CD8-positive, alpha-beta memory T cell (primary cell): Measurements from ENCODE around the gene TXNDC15. TPM values are rescaled to one million over a fixed set of nuclear protein-coding genes. Genes with fewer than 3 reads are reported as not detected.
"Not testable (repeated sequence)": the region's sequence is repeated elsewhere in the genome, so short reads cannot be mapped to it uniquely, and the experiment has no call there.

ENCODE experiments used
- CTCF ChIA-PET: fragments of 350-600 bp; sonication (Branson Sonifier 250); formaldehyde crosslinking; loops from one replicate; lab custom pipeline; 2021; ENCODE audit warnings: antibody characterized with exemption; lab: Charles Lee
- POLR2A ChIA-PET: fragments of 350-600 bp; sonication (Branson Sonifier 250); formaldehyde crosslinking; loops from one replicate; lab custom pipeline; 2021; ENCODE audit warnings: antibody characterized with exemption; lab: Charles Lee
- DNase-seq, 5 donors: peaks; one replicate each; pipeline versions ENCODE4 v3.0.0 to v3.0.0-alpha.2; 2020 to 2022; ENCODE audit warnings: mixed read lengths in 1 of 5
- H3K27ac ChIP-seq: one replicate; pipeline ENCODE4 v1.7.0; 2013; ENCODE audit warnings: low read depth, mild to moderate bottlenecking, low read length, moderate library complexity
- H3K27me3 ChIP-seq: 2 replicates; pipeline ENCODE4 v1.7.0; 2013; ENCODE audit warnings: low read length, mild to moderate bottlenecking; ENCODE audit not compliant: insufficient read depth, poor library complexity, severe bottlenecking
- H3K36me3 ChIP-seq: 2 replicates; pipeline ENCODE4 v1.7.0; 2013; ENCODE audit warnings: mild to moderate bottlenecking, low read length, moderate library complexity; ENCODE audit not compliant: insufficient read depth
- H3K4me1 ChIP-seq: 2 replicates; pipeline ENCODE4 v1.7.0; 2013; ENCODE audit warnings: mild to moderate bottlenecking, low read length, moderate library complexity; ENCODE audit not compliant: insufficient read depth
- H3K4me3 ChIP-seq: 2 replicates; pipeline ENCODE4 v1.7.0; 2013; ENCODE audit warnings: mild to moderate bottlenecking, low read length
- H3K9me3 ChIP-seq: 2 replicates; pipeline ENCODE4 v1.7.0; 2013; ENCODE audit warnings: mild to moderate bottlenecking, low read length
- H3K27ac Mint-ChIP-seq, 8 donors: one replicate each; pipeline ENCODE4 v1.8.0; 2020 to 2021; ENCODE audit warnings: mixed read lengths in 8 of 8, mild to moderate bottlenecking in 6 of 8, inconsistent platforms in 3 of 8, moderate library complexity in 3 of 8
- H3K27me3 Mint-ChIP-seq, 2 donors: one replicate each; pipeline ENCODE4 v1.8.0; 2020 to 2021; ENCODE audit warnings: mixed read lengths in 2 of 2, mild to moderate bottlenecking in 1 of 2, moderate library complexity in 1 of 2
- H3K36me3 Mint-ChIP-seq, 3 donors: one replicate each; pipeline ENCODE4 v1.8.0; 2020 to 2021; ENCODE audit warnings: mixed read lengths in 3 of 3, inconsistent platforms in 1 of 3, mild to moderate bottlenecking in 1 of 3
- H3K4me1 Mint-ChIP-seq, 3 donors: one replicate each; pipeline ENCODE4 v1.8.0; 2020 to 2021; ENCODE audit warnings: mixed read lengths in 3 of 3, inconsistent platforms in 1 of 3, mild to moderate bottlenecking in 1 of 3
- H3K4me3 Mint-ChIP-seq, 7 donors: one replicate each; pipeline ENCODE4 v1.8.0; 2020 to 2021; ENCODE audit warnings: mixed read lengths in 7 of 7, mild to moderate bottlenecking in 6 of 7, moderate library complexity in 4 of 7, inconsistent platforms in 2 of 7
- H3K9me3 Mint-ChIP-seq, 5 donors: one replicate each; pipeline ENCODE4 v1.8.0; 2020 to 2022; ENCODE audit warnings: mixed read lengths in 5 of 5, mild to moderate bottlenecking in 3 of 5, moderate library complexity in 2 of 5, inconsistent platforms in 1 of 5
- polyA plus RNA-seq: library from polyadenylated mRNA; unstranded; fragments of 300-500 nt; fragmentation: Illumina TruSeq; gene quantifications from one replicate; pipeline ENCODE4 v1.2.3, GENCODE V29; 2021
- total RNA-seq, 2 experiments: library from RNA; stranded (reverse); gene quantifications; one replicate each; pipeline ENCODE4 v1.2.3, GENCODE V29; 2021

The TXNDC15 gene
- total and polyA plus RNA-seq, 3 experiments from 2014 or later, result 22.1 to 47.3 (median 44.5) TPM

- H3K4me1 Mint-ChIP-seq, result peaks cover 22 to 35% (median 34%) of the 10 kb centered on the region in 3 donors
- not testable (repeated sequence) for H3K9me3 Mint-ChIP-seq, H3K27me3 Mint-ChIP-seq
Observed at GRCh38 chr5:134856465-134856864, 17.7 kb upstream of the TXNDC15 start.

GRCh38 chr5:134857401-134857800 is 16.8 kb upstream of the TXNDC15 start:
- peaks cover 0 to 1% of the 10 kb centered on the region in 2 donors for H3K27me3 Mint-ChIP-seq
- peaks cover 18 to 30% (median 27%) of the 10 kb centered on the region in 3 donors for H3K4me1 Mint-ChIP-seq
- Histone ChIP-seq H3K27ac (no peak overlapping the region), H3K9me3 (no peaks in the 10 kb centered on the region), H3K27me3 (no peaks in the 10 kb centered on the region), H3K4me3 (no peak overlapping the region), H3K36me3 (peaks cover 39% of the 10 kb centered on the region), H3K4me1 (no peaks in the 10 kb centered on the region)
- ChIA-PET CTCF (no interaction called here), POLR2A (interaction anchor here (0.9 kb wide), 1 partner anchor 12 kb away, joined by 4 read pairs; the partner anchor contains the start of gene C5orf24)
- H3K4me3 Mint-ChIP-seq, result no peak overlapping the region
- H3K36me3 Mint-ChIP-seq, result peaks cover 0 to 47% (median 0%) of the 10 kb centered on the region in 3 donors
- H3K9me3 Mint-ChIP-seq, result no peaks in the 10 kb centered on the region
- peak overlapping the region in 3 of 8 donors; percentile 53 to 77 (median 54) for H3K27ac Mint-ChIP-seq
- no peak for DNase-seq

More at GRCh38 chr5:134856465-134856864, 17.7 kb upstream of the TXNDC15 start:
- CTCF ChIA-PET, H3K27me3 ChIP-seq, H3K27ac Mint-ChIP-seq, H3K4me3 Mint-ChIP-seq, H3K4me1 ChIP-seq, POLR2A ChIA-PET, H3K9me3 ChIP-seq, DNase-seq, H3K4me3 ChIP-seq, H3K27ac ChIP-seq: not testable (repeated sequence)
- peaks cover 42% of the 10 kb centered on the region for H3K36me3 ChIP-seq
- peaks cover 0 to 51% (median 0%) of the 10 kb centered on the region in 3 donors for H3K36me3 Mint-ChIP-seq

- CTCF ChIA-PET, result no interaction called here
- Mint-ChIP-seq H3K27me3 (no peaks in the 10 kb centered on the region), H3K36me3 (peaks cover 0 to 6% (median 0%) of the 10 kb centered on the region in 3 donors), H3K27ac (no peak overlapping the region), H3K4me3 (no peak overlapping the region), H3K9me3 (no peaks in the 10 kb centered on the region), H3K4me1 (peaks cover 0 to 4% (median 0%) of the 10 kb centered on the region in 3 donors)
- Histone ChIP-seq H3K9me3 (no peaks in the 10 kb centered on the region), H3K36me3 (no peaks in the 10 kb centered on the region), H3K27me3 (no peaks in the 10 kb centered on the region), H3K27ac (no peak overlapping the region), H3K4me3 (no peak overlapping the region), H3K4me1 (no peaks in the 10 kb centered on the region)
- POLR2A ChIA-PET, result no interaction called here
- no peak for DNase-seq
Observed at GRCh38 chr5:134864707-134865106, 9.5 kb upstream of the TXNDC15 start.

GRCh38 chr5:134873494-134873893 is 677 bp upstream of the TXNDC15 start:
- POLR2A ChIA-PET, result interaction anchor here (0.7 to 1.8 kb wide), 6 partner anchors 26 to 135 kb away, joined by 3 to 20 read pairs (median 4); partner anchors contain the start of genes C5orf24, CAMLG and PCBD2
- H3K4me3 ChIP-seq, result peak overlapping the region; percentile 99

GRCh38 chr5:134874831-134875655 is 872 bp downstream of the TXNDC15 start:
- Histone ChIP-seq H3K27me3 (no peaks in the 10 kb centered on the region), H3K4me1 (peaks cover 34% of the 10 kb centered on the region), H3K27ac (peak overlapping the region; percentile 88), H3K4me3 (peak overlapping the region; percentile 99), H3K9me3 (no peaks in the 10 kb centered on the region), H3K36me3 (no peaks in the 10 kb centered on the region)
- H3K9me3 Mint-ChIP-seq, result no peaks in the 10 kb centered on the region
- no peaks in the 10 kb centered on the region for H3K27me3 Mint-ChIP-seq
- ChIA-PET CTCF (interaction anchor here (1.5 to 1.8 kb wide), 2 partner anchors 29 kb away, joined by 4 to 5 read pairs; partner anchors contain the start of genes C5orf24 and PCBD2), POLR2A (interaction anchor here (1.3 to 1.6 kb wide), 2 partner anchors 28 to 29 kb away, joined by 5 to 15 read pairs; partner anchors contain the start of gene C5orf24)
- peaks cover 0 to 27% (median 4%) of the 10 kb centered on the region in 3 donors for H3K36me3 Mint-ChIP-seq
- peak overlapping the region; percentile 93 to 99 (median 95) for H3K4me3 Mint-ChIP-seq
- peak overlapping the region; percentile 92 to 99 (median 97) for H3K27ac Mint-ChIP-seq
- peaks cover 43 to 57% (median 54%) of the 10 kb centered on the region in 3 donors for H3K4me1 Mint-ChIP-seq
- peak; percentile 2 to 47 (median 7) for DNase-seq

More at GRCh38 chr5:134873494-134873893, 677 bp upstream of the TXNDC15 start:
- Histone ChIP-seq H3K4me1 (peaks cover 34% of the 10 kb centered on the region), H3K27ac (peak overlapping the region; percentile 88), H3K36me3 (no peaks in the 10 kb centered on the region), H3K27me3 (no peaks in the 10 kb centered on the region), H3K9me3 (no peaks in the 10 kb centered on the region)
- H3K36me3 Mint-ChIP-seq, result peaks cover 0 to 17% (median 4%) of the 10 kb centered on the region in 3 donors
- peaks cover 36 to 41% (median 39%) of the 10 kb centered on the region in 3 donors for H3K4me1 Mint-ChIP-seq
- peak overlapping the region; percentile 93 to 99 (median 95) for H3K4me3 Mint-ChIP-seq
- DNase-seq, result peak in 2 of 5 donors; percentile 19 to 21
- H3K27ac Mint-ChIP-seq, result peak overlapping the region; percentile 92 to 99 (median 97)
- H3K27me3 Mint-ChIP-seq, result no peaks in the 10 kb centered on the region
- CTCF ChIA-PET, result interaction anchor here (0.6 to 3.3 kb wide), 8 partner anchors 11 to 521 kb away, joined by 3 to 17 read pairs (median 4); partner anchors contain the start of genes C5orf24, DDX46 and PCBD2
- H3K9me3 Mint-ChIP-seq, result no peaks in the 10 kb centered on the region

- H3K4me1 ChIP-seq, result peaks cover 34% of the 10 kb centered on the region
- no peaks in the 10 kb centered on the region for H3K36me3 ChIP-seq
- H3K4me3 ChIP-seq, result no peak overlapping the region
- no peak overlapping the region for H3K27ac ChIP-seq
- peak overlapping the region; percentile 9 to 94 (median 75) for H3K4me3 Mint-ChIP-seq
- no peaks in the 10 kb centered on the region for H3K27me3 Mint-ChIP-seq
- H3K9me3 Mint-ChIP-seq, result no peaks in the 10 kb centered on the region
- H3K9me3 ChIP-seq, result no peaks in the 10 kb centered on the region
- H3K27ac Mint-ChIP-seq, result peak overlapping the region; percentile 36 to 99 (median 88)
- H3K36me3 Mint-ChIP-seq, result peaks cover 0 to 32% (median 7%) of the 10 kb centered on the region in 3 donors
- no peak for DNase-seq
- ChIA-PET CTCF (no interaction called here), POLR2A (no interaction called here)
- H3K4me1 Mint-ChIP-seq, result peaks cover 48 to 65% (median 62%) of the 10 kb centered on the region in 3 donors
- no peaks in the 10 kb centered on the region for H3K27me3 ChIP-seq
Observed at GRCh38 chr5:134877159-134877558, 3.0 kb downstream of the TXNDC15 start.

GRCh38 chr5:134878403-134878802 is 4.2 kb downstream of the TXNDC15 start:
- H3K4me3 ChIP-seq, result no peak overlapping the region
- Mint-ChIP-seq H3K9me3 (no peaks in the 10 kb centered on the region), H3K27ac (peak overlapping the region in 5 of 8 donors; percentile 24 to 84 (median 73)), H3K36me3 (peaks cover 0 to 32% (median 7%) of the 10 kb centered on the region in 3 donors), H3K4me3 (peak overlapping the region in 2 of 7 donors; percentile 27 to 66), H3K4me1 (peaks cover 46 to 64% (median 60%) of the 10 kb centered on the region in 3 donors), H3K27me3 (no peaks in the 10 kb centered on the region)
- H3K36me3 ChIP-seq, result no peaks in the 10 kb centered on the region
- POLR2A ChIA-PET, result no interaction called here
- H3K27me3 ChIP-seq, result no peaks in the 10 kb centered on the region
- CTCF ChIA-PET, result no interaction called here
- H3K27ac ChIP-seq, result no peak overlapping the region
- no peaks in the 10 kb centered on the region for H3K9me3 ChIP-seq
- H3K4me1 ChIP-seq, result peaks cover 30% of the 10 kb centered on the region
- no peak for DNase-seq
